A673 (cell line): ENCODE measurements around the gene SMC6.

Experiments used
- EZH2 ChIP-seq: fragments of 200-600 bp; sonication (generic); IDR thresholded peaks from 2 replicates; pipeline ENCODE4 v1.6.1; 2017; ENCODE audit warnings: borderline replicate concordance, low read depth, mild to moderate bottlenecking, mixed read lengths, antibody characterized with exemption, low read length; ENCODE audit not compliant: poor library complexity, severe bottlenecking
- TF ChIP-seq, protein P1 (sequence below): fragments of 300-800, 200-600 bp; sonication (generic); conservative IDR thresholded peaks from 2 replicates; pipeline ENCODE4 v1.5.1; 2017; ENCODE audit warnings: low read depth, mild to moderate bottlenecking, antibody characterized with exemption, low read length, moderate library complexity, mixed read lengths

DNA sequence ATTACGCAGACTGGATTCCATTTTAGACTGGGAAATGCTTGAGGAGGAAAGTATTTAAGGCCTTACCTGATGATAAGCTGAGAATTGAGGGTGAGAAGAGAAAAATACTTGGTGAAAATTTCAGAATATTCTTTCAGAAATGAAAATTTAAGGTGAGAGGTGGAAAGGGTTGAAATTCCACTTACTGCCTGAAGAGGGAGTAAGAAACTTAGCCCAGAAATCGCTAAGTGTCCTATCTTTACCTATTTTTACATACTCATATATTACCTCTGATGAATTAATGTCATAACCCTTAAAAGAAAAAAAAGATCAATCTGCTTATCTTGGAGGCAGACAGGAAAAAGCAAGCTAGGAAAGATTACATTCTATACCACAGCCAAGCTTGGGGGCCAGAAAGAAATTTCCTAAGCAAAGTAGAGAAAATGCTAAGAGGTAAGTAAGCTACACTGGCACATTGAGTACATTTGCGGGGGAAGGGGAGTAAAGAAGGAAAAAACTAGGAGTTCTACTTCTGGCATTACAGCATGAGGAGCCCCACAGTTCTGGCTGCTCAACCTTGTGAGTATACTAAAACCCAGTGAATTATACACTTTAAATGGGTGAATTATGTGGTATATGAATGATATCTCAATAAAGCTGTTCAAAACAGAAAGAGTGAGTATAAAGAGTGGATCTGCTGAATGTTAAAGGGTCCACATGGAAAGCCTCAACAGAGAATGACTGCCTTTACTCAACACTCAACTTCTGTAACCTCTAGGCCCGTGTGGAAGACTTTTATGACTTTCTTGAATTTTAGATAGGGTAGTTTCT, 33.8 kb downstream of the SMC6 start:
- no peak for TF ChIP-seq EZH2
- TF ChIP-seq, protein P1, sequence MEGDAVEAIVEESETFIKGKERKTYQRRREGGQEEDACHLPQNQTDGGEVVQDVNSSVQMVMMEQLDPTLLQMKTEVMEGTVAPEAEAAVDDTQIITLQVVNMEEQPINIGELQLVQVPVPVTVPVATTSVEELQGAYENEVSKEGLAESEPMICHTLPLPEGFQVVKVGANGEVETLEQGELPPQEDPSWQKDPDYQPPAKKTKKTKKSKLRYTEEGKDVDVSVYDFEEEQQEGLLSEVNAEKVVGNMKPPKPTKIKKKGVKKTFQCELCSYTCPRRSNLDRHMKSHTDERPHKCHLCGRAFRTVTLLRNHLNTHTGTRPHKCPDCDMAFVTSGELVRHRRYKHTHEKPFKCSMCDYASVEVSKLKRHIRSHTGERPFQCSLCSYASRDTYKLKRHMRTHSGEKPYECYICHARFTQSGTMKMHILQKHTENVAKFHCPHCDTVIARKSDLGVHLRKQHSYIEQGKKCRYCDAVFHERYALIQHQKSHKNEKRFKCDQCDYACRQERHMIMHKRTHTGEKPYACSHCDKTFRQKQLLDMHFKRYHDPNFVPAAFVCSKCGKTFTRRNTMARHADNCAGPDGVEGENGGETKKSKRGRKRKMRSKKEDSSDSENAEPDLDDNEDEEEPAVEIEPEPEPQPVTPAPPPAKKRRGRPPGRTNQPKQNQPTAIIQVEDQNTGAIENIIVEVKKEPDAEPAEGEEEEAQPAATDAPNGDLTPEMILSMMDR = peak; percentile 76
